Measurements from ENCODE around the gene RPS6KA2.

The RPS6KA2 gene

DNA sequence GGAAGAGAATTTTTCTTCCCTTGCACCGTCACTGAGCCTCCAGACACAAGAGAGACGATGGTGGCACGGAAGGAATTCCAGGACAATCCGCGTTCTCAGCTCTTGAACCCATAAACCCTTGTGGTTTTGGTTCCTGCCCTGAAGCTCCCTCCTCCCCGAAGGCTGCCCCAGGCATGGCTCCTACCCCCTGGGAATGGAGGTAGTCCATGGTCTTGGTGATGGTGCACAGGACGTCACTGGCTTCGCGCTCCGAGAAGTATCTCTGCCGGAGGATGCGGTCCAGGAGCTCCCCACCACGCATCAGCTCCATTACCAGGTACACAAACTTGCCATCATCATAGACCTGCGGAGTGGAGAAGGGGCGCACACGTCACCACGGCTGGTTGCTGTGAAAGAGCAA lies 196.8 kb downstream of the RPS6KA2 start:
- TF ChIP-seq, protein P1, sequence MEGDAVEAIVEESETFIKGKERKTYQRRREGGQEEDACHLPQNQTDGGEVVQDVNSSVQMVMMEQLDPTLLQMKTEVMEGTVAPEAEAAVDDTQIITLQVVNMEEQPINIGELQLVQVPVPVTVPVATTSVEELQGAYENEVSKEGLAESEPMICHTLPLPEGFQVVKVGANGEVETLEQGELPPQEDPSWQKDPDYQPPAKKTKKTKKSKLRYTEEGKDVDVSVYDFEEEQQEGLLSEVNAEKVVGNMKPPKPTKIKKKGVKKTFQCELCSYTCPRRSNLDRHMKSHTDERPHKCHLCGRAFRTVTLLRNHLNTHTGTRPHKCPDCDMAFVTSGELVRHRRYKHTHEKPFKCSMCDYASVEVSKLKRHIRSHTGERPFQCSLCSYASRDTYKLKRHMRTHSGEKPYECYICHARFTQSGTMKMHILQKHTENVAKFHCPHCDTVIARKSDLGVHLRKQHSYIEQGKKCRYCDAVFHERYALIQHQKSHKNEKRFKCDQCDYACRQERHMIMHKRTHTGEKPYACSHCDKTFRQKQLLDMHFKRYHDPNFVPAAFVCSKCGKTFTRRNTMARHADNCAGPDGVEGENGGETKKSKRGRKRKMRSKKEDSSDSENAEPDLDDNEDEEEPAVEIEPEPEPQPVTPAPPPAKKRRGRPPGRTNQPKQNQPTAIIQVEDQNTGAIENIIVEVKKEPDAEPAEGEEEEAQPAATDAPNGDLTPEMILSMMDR (IDR thresholded peaks at IDR 0.05), result no peak

DNA sequence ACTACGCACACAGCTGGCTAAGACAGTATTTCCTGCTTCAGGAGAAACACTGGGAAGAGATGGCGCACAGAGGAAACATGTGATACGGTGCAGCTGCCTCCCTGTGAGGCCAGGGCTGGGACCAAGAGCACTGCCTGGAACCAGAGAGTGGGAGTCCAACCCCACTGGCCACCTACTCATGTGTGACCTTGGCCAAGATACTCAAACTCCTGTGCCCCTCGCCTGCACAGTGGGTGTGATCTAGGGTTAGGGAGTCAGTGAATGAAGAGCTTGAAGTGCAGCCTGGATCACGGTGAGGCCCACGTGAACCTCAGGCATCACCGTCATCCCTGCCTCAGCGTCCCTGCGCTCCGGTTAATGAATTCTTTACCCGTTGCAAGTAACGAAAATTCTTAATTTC lies 202.6 kb downstream of the RPS6KA2 start:
- TF ChIP-seq, protein P1 (IDR thresholded peaks at IDR 0.05), result no peak

- TF ChIP-seq, protein P1 (IDR thresholded peaks at IDR 0.05), result no peak
Measured at GRCh38 chr6:166423781-166424180, 203.3 kb downstream of the RPS6KA2 start.

DNA sequence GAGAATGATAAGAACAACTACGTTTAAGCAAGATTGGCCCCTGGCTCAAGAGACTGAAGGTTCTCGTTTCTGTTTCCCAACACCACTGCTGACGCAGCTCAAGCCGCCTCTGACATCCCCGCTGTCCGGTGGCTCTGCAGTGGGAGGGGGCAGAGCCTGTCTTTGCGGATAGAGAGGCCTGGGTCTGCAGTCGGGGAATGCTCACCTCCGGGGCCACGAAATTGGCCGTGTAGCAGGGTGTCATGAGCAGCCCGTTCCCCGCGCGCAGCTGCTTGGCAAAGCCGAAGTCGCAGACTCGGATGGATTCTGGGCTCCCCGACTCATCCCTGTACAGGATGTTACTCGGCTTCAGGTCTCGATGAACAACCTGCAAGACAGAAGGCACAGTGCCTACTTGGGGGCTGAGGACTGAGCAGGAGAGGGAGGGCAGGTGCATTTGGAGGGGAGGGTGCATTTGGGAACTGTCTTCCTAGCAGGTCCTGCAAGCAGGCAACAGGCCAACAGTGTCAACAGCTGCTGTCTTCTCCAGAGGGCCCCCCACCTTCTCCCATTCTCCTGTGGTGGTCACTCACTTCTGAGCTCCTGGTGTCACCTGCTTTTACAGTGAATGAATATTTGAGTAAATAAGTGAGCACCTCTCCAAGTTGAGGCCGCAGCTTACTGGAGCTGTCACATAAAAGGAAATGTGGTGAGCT lies 203.9 kb downstream of the RPS6KA2 start:
- TF ChIP-seq, protein P1 (IDR thresholded peaks at IDR 0.05), result no peak

GRCh38 chr6:166422201-166422940 lies 204.7 kb downstream of the RPS6KA2 start:
- TF ChIP-seq, protein P1 (IDR thresholded peaks at IDR 0.05), result no peak

GRCh38 chr6:166420351-166420750 lies 206.7 kb downstream of the RPS6KA2 start:
- TF ChIP-seq, protein P1 (IDR thresholded peaks at IDR 0.05), result no peak

- TF ChIP-seq, protein P1 (IDR thresholded peaks at IDR 0.05), result no peak
Measured at GRCh38 chr6:166419717-166420116, 207.3 kb downstream of the RPS6KA2 start.

Measured in LNCAP (cell line).